ENCODE measurements around the gene HSPA12B.

Gene HSPA12B

DNA sequence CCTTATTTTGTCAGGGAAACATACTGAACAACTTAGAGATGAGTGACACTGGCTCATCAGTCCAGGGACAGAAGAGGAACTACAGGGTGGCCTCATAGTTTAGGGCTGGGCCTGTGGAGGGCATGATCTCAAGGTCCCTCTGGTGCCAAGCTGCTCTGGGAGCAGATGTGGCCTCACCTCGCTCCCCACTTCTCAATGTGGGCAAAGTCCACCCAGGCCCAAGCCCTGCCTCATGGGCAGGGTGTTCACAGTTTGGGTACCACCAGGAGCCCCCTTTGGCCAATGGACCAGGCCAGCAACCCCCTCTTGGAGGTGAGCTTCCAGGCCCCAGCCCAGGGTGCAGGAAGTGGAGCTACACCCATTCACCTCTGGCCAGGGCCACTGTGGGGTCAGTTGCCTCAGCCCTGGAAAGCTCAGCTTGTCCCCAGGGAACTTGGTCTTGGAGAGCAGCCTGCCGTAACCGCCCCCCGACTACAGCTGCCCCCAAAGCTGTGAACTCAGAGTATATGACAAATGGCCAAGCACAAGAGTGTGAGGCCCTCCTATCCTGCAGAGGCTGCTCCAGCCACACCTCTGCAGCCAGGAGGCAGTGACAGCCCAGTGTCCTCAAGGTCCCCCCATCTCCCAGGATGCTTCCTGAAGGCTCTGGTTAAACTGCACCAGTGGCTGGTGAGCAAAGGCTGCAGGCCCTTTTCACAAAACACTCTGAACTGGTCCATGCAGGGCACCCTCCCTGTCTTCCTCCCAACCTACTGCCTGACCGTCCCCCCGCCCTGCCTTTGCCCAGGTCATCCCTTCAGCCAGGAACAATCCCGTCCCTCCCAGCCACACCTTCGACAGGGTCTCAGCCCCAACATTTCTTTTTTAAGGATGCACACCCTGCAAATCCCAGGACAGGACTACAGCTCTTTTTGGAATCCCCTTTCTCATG, 31.5 kb downstream of the HSPA12B start:
- DNase-seq = no peak

DNA sequence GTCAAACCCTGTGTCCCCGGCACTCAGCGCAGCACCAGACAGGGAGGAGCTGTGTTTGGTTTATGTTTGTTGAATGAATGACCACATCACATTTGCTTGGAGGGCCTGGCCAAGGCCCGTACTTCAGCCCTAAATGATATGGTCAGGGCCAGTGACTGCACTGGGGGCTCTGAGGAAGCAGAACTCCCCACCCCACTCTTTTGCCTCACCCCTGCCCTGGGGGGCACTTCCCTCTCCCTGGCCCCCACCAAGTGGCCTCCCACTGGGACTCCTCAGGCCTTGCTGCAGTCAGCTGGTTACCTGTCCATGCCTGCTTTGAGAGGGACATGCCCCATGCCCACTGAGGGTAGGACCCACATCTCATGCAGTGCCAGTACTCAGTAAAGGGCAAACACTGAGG, 32.2 kb downstream of the HSPA12B start:
- no peak for DNase-seq

DNA sequence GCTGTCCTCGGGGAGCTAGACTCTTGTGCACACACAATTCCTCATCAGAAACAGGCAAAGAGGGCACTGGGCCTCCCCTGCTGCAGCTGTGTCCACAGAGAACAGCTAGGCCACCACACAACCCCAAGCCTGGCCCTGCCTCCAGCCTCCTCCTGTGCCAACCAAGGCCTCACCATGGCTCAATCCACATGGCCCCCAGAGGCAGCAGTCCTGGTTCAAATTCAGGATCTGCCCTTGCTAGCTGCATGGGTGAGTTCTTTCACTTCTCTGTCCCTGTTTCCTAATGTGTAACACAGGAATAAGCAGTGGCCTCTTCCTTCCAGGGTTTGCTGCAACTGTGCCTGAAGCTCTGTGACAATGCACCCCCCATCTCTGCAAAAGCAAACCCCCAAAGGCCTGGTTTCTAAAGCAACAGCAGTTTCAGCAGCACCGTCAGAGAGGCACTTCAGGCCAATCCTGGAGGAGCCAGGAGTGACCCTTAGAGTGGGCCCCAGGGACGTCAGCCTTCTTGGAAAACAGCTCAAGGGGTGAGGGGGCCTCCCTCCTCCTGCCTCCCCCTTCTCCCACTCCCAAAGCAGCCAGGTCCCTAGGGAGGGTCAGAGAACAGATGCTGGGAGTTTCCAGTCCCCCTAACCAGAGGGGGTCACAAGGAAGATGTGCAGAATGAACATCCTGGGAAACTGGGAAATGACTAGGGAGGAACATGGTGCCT, 32.8 kb downstream of the HSPA12B start:
- peak in 1 of 58 donors; percentile 11 for DNase-seq

DNA sequence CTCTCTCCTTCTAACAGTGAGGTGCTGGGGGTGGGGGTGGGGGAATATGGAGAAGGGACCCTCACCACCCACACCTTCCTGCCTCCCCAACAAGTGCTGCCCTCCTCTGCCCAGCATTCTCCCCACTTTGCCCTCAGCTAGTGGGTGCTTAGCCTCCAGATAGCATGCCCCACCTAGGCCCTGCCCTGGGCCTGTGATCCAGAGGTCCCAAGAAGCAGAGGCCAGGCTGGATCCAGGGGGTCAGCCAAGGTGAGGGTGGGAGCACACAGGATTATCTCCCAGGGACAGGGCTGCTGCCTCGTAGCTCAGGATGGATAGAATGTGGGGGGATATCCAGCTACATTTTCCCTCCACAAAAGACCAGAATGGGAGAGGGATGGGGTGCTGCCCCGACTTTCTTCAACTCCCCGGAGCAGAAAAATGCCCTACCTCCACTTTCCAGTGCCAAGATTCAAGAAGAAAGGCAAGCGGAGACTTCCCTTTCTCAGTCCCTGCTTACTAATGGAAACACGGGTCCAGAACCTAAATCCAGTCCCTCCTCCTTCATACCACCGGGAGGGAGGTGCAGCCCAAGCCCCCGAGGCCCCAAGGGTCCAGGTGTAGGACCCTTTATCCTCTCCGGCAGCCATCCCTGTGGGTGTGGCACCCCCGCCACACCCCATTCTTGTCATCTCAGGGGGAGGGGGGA, 34.1 kb downstream of the HSPA12B start:
- no peak for DNase-seq

DNA sequence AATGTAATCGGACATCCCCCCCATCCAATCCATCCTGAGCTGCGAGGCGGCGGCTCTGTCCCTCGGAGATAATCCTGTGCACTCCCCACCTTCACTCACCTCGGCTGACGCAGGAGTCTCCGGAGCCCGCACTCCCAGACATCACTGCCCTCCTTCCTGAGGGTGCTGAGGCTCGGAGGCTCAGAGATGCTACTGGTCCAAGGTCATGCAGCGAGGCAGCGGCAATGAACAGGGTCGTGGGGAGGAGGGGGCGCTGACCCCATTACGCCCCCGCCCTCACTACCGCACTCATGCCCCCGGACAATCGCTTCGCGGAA, 34.6 kb downstream of the HSPA12B start:
- peak in 1 of 58 donors; percentile 27 for DNase-seq

DNA sequence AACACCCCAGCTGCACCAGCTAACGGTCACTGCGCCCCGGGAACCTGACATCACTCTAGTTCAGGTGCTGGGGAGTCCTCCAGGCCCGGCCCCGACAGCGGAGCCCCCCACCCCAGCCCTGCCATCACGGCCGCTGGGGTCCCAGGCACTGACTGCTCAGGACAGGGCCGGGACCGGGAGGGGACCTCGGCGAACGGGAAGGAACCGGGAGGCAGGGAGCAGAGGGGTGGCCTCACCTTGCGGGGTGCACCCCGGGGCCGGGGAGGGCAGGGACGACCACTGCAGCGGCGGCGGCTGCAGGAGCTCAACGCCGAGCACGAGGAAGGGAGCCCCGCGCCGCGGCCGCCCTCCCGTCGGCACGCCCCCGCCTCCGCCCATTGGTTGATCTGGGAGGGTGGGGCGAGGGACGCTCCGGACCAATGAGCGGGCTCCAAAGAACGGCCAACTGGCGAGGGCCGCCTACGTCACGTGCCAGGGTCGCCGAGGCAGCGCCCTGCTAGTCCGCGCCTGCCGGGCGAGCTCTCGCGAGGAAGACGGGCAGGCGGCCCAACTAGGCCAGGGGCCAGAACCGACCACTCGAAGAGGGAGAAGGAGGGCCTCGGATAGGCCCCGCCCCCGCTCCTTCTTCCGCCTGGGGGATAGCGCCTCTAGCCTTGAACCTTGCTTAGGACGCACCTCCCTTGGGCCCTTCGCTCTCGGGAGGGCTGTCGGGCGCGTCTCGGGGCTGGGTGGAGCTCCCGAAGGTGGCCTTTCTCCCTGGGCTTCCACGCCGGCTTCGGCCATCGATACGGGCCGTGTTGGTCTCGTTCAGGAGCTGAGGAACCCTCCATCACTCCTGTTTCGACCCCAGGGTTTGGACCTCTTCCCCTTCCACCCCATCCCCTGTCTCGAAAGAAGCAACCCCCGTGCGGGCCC, 35.2 kb downstream of the HSPA12B start, which contains the start of gene ADISSP:
Gene ADISSP (minus strand): TSS at position 327 of the 915 bp plus-strand sequence. CDS start 7,653 bp downstream, outside the sequence.
- peak; percentile 75 to 99 (median 98) for DNase-seq

DNA sequence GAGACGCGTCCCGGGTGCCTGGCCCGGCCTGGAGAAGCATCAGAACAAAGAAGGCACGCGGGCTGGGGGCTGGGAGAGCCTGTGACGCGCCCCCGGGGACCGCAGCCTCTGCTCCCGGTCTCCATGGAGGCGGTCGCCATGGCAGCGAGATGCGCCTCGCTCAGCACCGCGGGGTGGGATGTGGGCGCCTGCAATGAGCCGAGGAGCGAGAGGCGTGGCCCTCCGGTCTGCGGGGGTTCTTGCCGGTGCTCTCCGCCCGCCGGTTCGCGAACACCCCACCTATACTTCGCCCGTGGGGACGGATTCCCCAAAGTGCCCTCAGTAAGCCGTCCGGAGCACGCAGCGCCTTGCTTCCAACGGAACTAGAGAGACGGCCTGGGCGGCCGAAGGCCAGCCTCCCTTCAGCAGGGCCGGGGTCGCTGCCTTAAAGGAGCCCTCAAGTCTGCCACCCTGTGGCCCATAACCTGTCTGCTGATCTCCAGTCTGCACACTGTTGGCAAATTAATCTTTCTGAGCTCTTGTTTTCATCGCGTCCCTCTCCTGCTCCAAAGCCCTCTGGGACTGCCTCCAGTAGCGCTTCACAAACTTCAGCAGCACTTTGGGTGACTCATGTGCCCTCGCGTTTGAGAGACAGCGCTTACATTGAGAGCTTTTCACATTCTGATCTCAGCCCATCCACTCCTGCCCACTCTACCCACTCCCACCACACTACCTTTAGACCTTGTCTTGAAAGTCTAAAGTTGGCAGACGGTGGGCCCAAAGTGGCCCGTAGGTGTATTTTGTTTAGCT, 36.1 kb downstream of the HSPA12B start:
- peak in 56 of 58 donors; percentile 41 to 84 (median 74) for DNase-seq

DNA sequence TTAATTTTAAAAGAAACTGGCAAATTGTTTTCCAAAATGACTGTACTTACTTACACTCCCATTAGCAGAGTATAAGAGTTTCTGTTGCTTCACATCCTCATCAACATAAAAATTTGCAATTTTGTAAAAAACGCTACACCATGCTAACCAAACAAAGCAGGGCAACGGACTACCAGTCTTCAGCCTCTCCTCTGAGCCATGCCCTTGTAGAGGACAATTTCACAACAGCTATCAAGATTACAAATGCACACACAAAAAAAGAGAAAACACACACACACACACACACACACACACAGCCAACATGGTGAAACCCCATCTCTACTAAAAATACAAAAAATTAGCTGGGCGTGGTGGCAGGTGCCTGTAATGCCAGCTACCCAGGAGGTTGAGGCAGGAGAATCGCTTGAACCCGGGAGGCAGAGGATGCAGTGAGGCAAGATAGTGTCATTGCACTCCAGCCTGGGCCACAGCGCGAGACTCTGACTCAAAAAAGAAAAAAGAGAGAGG, 39.1 kb downstream of the HSPA12B start:
- no peak for DNase-seq

DNA sequence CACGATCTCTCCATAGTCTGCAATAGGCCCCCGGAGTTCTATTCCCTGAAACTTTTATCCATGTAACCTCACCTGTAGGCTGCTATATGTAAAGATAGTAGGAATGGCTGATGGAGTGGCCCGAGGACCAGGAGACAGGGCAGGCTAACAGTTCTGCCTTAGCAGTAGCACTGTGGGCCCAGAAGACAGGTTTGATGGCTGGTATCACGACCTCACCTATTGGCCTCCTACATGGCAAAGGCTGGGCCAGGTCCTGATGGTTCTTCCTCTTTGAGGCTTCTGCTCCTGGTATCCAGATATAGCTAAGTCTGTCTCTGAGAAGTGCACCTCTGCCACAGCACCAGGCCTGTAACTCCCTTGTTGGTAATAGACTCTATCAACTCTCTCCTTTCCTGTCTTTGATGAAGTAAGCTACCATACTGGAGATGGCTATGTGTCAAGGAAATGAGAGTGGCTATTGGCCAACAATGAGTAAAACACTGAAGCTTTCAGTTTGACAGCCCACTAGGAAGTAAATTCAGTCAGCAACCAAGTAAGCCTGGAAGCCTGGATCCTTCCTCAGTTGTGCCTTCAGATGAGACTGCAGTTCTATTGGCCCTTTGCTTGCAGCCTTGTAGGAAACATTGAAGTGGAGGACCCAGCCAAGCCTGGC, 43.1 kb downstream of the HSPA12B start:
- DNase-seq = no peak

DNA sequence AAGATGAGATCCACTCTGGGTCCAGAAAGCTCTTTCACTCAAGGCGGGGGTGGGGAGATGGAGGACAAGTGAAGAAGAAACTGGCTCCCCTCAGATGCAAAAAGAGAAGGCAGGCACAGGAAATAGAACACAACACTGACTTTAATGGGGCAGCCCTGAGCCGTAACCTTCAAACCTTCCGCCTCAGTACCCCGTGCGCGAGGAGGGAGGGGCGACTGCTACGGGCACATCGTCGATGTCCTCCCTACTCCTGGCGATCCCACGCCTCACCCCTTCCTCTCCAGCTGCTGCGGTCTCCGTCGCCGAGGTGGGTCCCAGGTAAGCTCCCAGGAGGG, 44.9 kb downstream of the HSPA12B start:
- DNase-seq = no peak

DNA sequence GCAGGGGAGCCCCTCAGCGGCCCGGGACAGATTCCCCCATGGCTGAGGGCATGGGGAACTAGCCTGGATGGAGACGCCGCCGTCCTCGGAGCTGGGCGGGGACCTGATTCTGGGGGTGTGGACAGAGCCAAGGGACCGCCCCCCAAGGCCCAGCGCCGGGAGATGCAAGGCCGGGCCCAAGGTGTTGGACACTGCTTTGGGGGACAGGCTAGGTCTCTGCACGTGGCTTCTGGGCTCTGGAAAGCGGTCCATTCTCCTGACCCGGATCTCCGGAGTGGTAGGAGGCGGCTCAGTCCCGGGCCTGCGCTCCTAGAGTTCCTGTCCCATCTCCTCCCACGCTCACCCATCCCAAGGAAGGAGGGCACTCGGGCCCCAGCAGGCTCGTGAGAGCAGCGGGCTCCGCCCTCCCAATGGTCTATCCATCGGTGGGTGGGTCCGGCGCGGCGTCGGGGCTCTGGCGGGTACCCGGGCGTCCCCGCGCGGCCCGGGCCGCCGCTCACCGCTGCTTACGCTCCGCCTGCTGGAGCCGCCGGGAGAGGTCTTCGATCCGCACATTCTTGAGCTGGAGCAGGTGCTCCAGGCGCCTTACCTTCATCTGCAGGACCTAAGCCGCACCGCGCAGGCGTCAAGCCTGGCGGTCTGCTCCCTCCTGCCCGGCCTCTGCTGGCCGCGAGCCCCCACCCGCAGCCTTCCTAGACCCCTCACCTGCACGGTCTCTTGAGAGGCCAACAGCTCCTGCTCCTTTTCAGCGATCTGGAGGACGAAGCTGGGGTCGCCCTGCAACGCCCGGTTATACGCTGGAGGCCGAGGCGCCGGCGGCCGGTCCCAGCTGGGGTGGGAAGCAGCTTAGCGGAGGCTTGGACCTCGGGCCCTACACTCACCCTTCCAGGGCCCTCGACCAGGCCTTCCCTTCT, 45.5 kb downstream of the HSPA12B start:
- peak in 9 of 58 donors; percentile 19 to 56 (median 41) for DNase-seq

DNA sequence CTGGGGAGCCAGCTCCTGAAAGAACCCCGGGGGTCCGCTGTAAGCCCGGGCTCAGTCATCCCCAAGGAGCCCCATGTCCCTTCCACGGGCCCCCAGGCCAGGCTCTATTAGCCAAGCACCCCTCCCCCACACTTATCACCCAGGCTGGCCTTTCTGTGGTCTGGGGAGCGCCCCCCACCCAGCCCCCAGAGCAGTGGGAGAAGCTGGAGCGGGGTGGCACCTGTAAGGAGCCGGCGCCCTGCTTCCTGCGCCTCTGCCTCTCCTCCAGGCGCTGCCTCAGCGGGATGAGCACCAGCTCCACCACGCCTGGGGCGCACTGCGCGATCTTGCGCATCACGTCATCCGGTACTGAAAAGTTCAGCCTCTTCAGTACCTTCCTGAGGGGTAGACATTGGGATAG, 46.5 kb downstream of the HSPA12B start:
- peak in 4 of 58 donors; percentile 17 to 69 (median 22) for DNase-seq

DNA sequence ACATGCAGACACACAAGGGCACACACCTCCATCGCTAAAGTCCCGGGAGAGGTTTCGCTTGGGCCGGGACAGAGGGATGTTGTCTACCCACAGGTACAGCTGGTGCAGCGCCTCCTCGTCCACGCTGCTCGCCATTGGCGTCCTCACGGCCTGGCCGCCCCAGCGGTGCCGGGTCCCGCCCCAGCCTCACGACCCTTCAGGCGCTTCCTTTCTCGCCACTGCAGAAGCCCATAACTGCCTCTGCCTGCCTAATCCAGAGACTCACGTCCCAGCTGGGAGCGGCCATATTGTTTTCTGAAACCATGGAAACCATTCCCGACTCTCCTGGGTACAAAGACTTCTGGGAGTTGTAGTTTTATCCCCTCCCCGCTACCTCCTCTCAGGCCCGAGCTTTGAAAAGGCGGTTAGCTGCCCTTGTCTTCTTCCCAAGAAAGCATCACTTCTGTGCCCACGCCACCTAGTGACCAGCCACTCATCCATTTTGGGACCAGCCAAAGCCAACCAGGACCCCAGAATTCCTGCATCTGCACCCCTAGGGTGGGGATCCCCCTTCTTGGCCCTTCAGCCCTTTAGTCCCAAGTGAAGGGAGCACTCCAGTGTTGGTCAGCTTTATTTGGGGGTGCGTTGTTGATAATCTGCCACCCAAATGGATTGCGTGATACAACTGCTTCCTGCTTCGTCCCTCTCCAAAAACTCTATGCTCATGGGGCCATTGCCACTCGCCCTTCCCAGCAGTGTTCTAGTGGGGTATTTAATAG, 48.8 kb downstream of the HSPA12B start, which contains the start of gene SPEF1:
Gene SPEF1 (minus strand): TSS at position 296 of the 758 bp plus-strand sequence. CDS start 161 bp downstream, at position 135.
- peak in 57 of 58 donors; percentile 7 to 91 (median 73) for DNase-seq

DNA sequence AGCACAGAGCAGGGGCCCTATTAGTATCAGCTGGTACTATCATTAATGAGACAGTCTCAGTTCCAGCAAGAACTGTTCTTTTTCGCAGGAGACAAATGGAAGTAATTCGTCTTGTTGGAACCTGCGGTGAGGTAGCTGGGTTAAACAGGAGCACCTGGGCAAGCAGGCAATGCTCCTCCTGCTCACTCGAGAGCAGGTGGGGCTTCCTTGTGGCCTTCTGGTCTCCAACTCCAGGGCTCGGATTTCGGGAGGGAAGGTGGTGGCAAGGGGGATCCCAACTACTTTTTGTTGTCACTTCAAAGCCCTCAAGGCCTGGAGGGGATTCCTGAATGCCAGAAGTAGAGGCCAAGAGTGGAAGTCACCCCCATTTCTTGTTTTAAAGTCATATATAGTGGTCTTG, 50.1 kb downstream of the HSPA12B start:
- DNase-seq = no peak

DNA sequence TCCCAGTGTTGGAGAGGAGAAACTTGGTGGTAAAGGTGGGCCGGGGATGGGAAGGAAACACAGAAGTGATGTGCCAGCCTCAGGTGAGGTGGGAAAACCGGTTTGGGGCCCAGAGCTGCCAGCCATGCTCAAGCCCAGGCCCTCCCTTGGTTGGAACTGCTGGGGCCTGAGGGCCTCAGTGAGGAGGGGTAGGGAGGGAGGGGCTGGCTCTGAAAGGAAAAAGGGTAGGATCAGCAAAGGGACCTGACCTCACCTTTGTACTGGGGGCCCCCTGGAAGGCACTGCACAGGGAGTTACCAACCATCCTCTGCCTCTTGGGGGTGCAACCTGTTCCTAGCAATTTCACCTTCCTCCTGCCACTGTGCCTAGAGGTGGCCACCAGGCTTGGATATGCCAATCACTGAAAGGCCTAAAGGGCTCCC, 50.6 kb downstream of the HSPA12B start:
- no peak for DNase-seq

DNA sequence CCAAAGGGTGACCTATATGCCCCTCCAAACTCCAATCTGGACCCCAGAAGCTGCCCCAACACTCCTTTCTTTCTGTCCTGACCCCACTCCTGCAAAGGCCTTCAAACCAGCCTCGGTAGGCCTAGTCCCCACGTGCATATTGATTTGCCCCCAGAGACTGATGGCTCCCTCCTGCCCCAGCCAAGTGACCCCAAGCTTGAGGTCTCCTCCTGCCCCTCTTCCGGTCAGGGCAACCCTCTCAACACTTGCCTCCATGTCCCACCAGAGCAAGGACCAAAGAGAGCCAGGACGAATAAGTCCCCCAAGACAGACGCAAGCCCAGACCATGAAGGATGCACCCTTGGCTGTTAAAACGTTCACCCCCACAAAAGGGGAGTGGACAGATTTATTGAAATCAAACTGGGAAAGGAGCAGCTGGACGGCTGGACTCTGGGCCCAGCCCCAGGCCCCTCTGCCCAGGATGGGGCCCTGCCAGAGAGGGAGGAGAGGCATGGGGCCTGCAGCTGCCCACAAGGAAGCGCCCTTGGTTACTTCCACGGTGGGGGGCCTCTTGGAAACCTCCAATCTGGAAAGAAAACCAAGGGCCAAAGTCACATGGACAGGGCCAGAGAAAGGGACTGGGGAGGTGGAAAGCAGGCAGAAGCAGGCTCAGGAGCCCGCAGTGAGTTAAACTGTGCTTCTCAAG, 51.2 kb downstream of the HSPA12B start:
- DNase-seq = peak in 2 of 58 donors; percentile 23 to 52

All from anterior cingulate cortex (tissue), 58 donors.